H9 (cell line): ENCODE data around the gene ISG20L2. TPM values are rescaled to one million over a fixed set of nuclear protein-coding genes. Genes with fewer than 3 reads are reported as not detected.

Experiments
- DNase-seq: peaks from one replicate; pipeline ENCODE4 v3.0.0-alpha.2; 2017
- H2AFZ ChIP-seq: one replicate; pipeline ENCODE4 v1.6.1; 2013; ENCODE audit warnings: mild to moderate bottlenecking, low read length, control low read depth, moderate library complexity
- H2AK5ac ChIP-seq: 2 replicates; pipeline ENCODE4 v1.6.1; 2013; ENCODE audit warnings: low read length, control low read depth, mixed read lengths; ENCODE audit not compliant: insufficient read length
- H2BK120ac ChIP-seq: one replicate; pipeline ENCODE4 v1.6.1; 2013; ENCODE audit warnings: low read depth, mild to moderate bottlenecking, low read length, control low read depth, inconsistent platforms; ENCODE audit not compliant: poor library complexity, severe bottlenecking
- H2BK12ac ChIP-seq: 2 replicates; pipeline ENCODE4 v1.6.1; 2013; ENCODE audit warnings: low read length, control low read depth, mixed read lengths, low read depth; ENCODE audit not compliant: insufficient read length
- H2BK15ac ChIP-seq: 2 replicates; pipeline ENCODE4 v1.6.1; 2013; ENCODE audit warnings: low read depth, low read length, control low read depth
- H2BK20ac ChIP-seq: one replicate; pipeline ENCODE4 v1.6.1; 2013; ENCODE audit warnings: low read depth, mild to moderate bottlenecking, low read length, control low read depth, inconsistent platforms; ENCODE audit not compliant: poor library complexity, severe bottlenecking
- H2BK5ac ChIP-seq: 2 replicates; pipeline ENCODE4 v1.6.1; 2013; ENCODE audit warnings: low read length, control low read depth, mixed read lengths; ENCODE audit not compliant: insufficient read length
- H3K14ac ChIP-seq: 2 replicates; pipeline ENCODE4 v1.6.1; 2013; ENCODE audit warnings: low read length, control low read depth; ENCODE audit not compliant: insufficient read depth
- H3K18ac ChIP-seq: 2 replicates; pipeline ENCODE4 v1.6.1; 2013; ENCODE audit warnings: low read depth, mild to moderate bottlenecking, mixed read lengths, low read length, control low read depth; ENCODE audit not compliant: insufficient read length
- H3K23ac ChIP-seq: 2 replicates; pipeline ENCODE4 v1.6.1; 2013; ENCODE audit warnings: low read length, control low read depth, mixed read lengths, low read depth; ENCODE audit not compliant: insufficient read length
- H3K23me2 ChIP-seq: 2 replicates; pipeline ENCODE4 v1.6.1; 2013; ENCODE audit warnings: low read depth, mild to moderate bottlenecking, mixed read lengths, low read length, control low read depth; ENCODE audit not compliant: insufficient read length, poor library complexity, severe bottlenecking
- H3K27ac ChIP-seq: 2 replicates; pipeline ENCODE4 v1.5.1; 2013; ENCODE audit warnings: low read length, control low read depth, mixed read lengths, low read depth; ENCODE audit not compliant: insufficient read length
- H3K27me3 ChIP-seq: 2 replicates; pipeline ENCODE4 v1.6.1; 2013; ENCODE audit warnings: low read length, control low read depth, inconsistent platforms; ENCODE audit not compliant: insufficient read depth
- H3K4ac ChIP-seq: 2 replicates; pipeline ENCODE4 v1.6.1; 2013; ENCODE audit warnings: low read depth, mild to moderate bottlenecking, control low read depth, inconsistent platforms, low read length, moderate library complexity
- H3K4me1 ChIP-seq: 2 replicates; pipeline ENCODE4 v1.6.1; 2013; ENCODE audit warnings: low read length, control low read depth, inconsistent platforms; ENCODE audit not compliant: insufficient read depth
- H3K4me2 ChIP-seq: 2 replicates; pipeline ENCODE4 v1.6.1; 2013; ENCODE audit warnings: low read length, control low read depth, mixed read lengths; ENCODE audit not compliant: insufficient read length, insufficient read depth
- H3K56ac ChIP-seq: 2 replicates; pipeline ENCODE4 v1.6.1; 2013; ENCODE audit warnings: low read depth, mild to moderate bottlenecking, mixed read lengths, low read length, control low read depth; ENCODE audit not compliant: insufficient read length
- H3K79me1 ChIP-seq: 2 replicates; pipeline ENCODE4 v1.6.1; 2013; ENCODE audit warnings: low read depth, mild to moderate bottlenecking, moderate library complexity, low read length, control low read depth, inconsistent platforms; ENCODE audit not compliant: insufficient read depth, poor library complexity, severe bottlenecking
- H3K79me2 ChIP-seq: 2 replicates; pipeline ENCODE4 v1.6.1; 2013; ENCODE audit warnings: low read length, control low read depth, inconsistent platforms; ENCODE audit not compliant: insufficient read depth
- H3K9ac ChIP-seq: 2 replicates; pipeline ENCODE4 v1.6.1; 2013; ENCODE audit warnings: low read length, control low read depth, mixed read lengths; ENCODE audit not compliant: insufficient read length; ENCODE audit errors: extremely low read depth
- H3K9me3 ChIP-seq: one replicate; pipeline ENCODE4 v1.6.1; 2013; ENCODE audit warnings: low read depth, low read length, inconsistent platforms; ENCODE audit not compliant: control insufficient read depth
- H3T11ph ChIP-seq: one replicate; pipeline ENCODE4 v1.6.1; 2013; ENCODE audit warnings: mild to moderate bottlenecking, low read length, control low read depth, inconsistent platforms
- H4K20me1 ChIP-seq: one replicate; pipeline ENCODE4 v1.6.1; 2013; ENCODE audit not compliant: control insufficient read depth, insufficient read length, insufficient read depth
- H4K5ac ChIP-seq: 2 replicates; pipeline ENCODE4 v1.6.1; 2013; ENCODE audit warnings: low read depth, mild to moderate bottlenecking, mixed read lengths, low read length, control low read depth; ENCODE audit not compliant: insufficient read length
- H4K8ac ChIP-seq: replicated peaks from 2 replicates; pipeline ENCODE4 v1.6.1; 2013; ENCODE audit warnings: low read length, control low read depth, mixed read lengths, low read depth; ENCODE audit not compliant: insufficient read length
- H4K91ac ChIP-seq: 2 replicates; pipeline ENCODE4 v1.6.1; 2013; ENCODE audit warnings: low read depth, mild to moderate bottlenecking, moderate library complexity, mixed read lengths, low read length, control low read depth; ENCODE audit not compliant: insufficient read length
- H3K27ac Mint-ChIP-seq, 3 experiments: 2 replicates in 2 of 3; 3 replicates in 1 of 3; pipeline ENCODE4 v1.8.0; 2020 to 2021; ENCODE audit warnings: mixed read lengths in 3 of 3, mild to moderate bottlenecking in 1 of 3, moderate library complexity in 1 of 3
- H3K27me3 Mint-ChIP-seq: 2 replicates; pipeline ENCODE4 v1.8.0; 2021; ENCODE audit warnings: low read depth, mild to moderate bottlenecking, moderate library complexity, mixed read lengths
- H3K36me3 Mint-ChIP-seq, 3 experiments: 2 replicates in 2 of 3; 3 replicates in 1 of 3; pipeline ENCODE4 v1.8.0; 2020 to 2021; ENCODE audit warnings: low read depth in 3 of 3, mixed read lengths in 3 of 3; ENCODE audit not compliant: insufficient read depth in 1 of 3
- H3K4me1 Mint-ChIP-seq, 2 experiments: 2 replicates each; pipeline ENCODE4 v1.8.0; 2020; ENCODE audit warnings: mixed read lengths in 2 of 2
- H3K4me3 Mint-ChIP-seq, 2 experiments: 2 replicates in 1 of 2; 3 replicates in 1 of 2; pipeline ENCODE4 v1.8.0; 2020 to 2021; ENCODE audit warnings: mild to moderate bottlenecking in 2 of 2, mixed read lengths in 2 of 2, moderate library complexity in 1 of 2
- H3K9me3 Mint-ChIP-seq, 2 experiments: 2 replicates in 1 of 2; 3 replicates in 1 of 2; pipeline ENCODE4 v1.8.0; 2020; ENCODE audit warnings: mild to moderate bottlenecking in 2 of 2, mixed read lengths in 2 of 2, moderate library complexity in 1 of 2
- WGBS: extraction: QIAGEN DNeasy Blood & Tissue Kit; methylation state at CpG from one replicate; pipeline ENCODE4 v1.1.7; 2013; ENCODE audit warnings: missing lambda C conversion rate, low lambda C conversion rate, mixed read lengths; ENCODE audit not compliant: insufficient read length; ENCODE audit errors: extremely low coverage; 5-methylcytosine and 5-hydroxymethylcytosine counted together
- total RNA-seq: library from RNA; stranded (reverse); gene quantifications from 2 replicates; pipeline ENCODE4 v1.2.1, GENCODE V29; 2021
- TF ChIP-seq, protein P1 (sequence below): fragments of 200-600 bp; sonication (generic); conservative IDR thresholded peaks from 3 replicates; pipeline ENCODE4 v1.8.0; 2021; ENCODE audit warnings: antibody characterized with exemption, mild to moderate bottlenecking

ISG20L2 gene
- total RNA-seq, 1 experiment from 2014 or later, result 57.6 TPM

DNA sequence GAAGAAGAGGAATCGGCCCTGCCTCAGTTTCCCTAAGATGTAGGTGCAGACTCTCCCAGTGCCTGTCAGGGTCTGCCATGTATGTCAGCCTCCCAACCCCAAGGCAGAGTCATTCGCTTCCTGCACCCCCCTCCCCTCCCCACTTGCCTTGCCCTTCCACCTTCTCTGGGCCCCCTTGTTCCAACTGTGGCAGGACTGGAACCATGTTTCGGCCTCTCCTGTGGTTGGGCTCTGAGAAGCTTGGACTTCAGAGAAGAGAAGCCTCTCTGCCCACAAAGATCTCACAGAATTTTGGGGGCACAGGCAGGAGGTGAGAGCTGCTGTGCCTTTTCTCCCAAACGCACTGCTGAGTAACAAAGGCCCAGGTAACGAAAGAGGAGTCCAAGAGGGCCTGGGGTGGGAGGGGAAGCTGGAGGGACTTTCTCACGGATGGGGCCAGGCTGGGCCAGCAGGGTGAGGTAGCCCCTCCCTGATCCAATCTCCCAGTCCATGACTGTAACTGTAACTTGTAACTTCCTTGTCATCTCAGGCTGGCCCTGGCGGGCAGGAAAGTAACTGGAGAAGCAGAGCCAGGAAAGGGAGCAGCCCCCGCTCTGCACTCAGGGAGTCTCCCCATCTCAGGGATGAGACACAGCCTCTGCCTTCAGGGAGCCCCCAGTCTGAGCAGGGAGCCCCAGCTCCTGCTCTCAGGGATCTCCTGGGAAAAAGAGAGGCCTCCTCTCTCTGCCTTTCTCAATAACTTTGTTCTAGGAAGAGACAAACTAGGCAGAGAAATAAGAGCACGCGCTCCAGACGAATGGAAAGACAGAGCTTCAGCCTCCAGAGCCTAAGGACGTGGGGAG is 34.5 kb downstream of the ISG20L2 start:
- TF ChIP-seq, protein P1, sequence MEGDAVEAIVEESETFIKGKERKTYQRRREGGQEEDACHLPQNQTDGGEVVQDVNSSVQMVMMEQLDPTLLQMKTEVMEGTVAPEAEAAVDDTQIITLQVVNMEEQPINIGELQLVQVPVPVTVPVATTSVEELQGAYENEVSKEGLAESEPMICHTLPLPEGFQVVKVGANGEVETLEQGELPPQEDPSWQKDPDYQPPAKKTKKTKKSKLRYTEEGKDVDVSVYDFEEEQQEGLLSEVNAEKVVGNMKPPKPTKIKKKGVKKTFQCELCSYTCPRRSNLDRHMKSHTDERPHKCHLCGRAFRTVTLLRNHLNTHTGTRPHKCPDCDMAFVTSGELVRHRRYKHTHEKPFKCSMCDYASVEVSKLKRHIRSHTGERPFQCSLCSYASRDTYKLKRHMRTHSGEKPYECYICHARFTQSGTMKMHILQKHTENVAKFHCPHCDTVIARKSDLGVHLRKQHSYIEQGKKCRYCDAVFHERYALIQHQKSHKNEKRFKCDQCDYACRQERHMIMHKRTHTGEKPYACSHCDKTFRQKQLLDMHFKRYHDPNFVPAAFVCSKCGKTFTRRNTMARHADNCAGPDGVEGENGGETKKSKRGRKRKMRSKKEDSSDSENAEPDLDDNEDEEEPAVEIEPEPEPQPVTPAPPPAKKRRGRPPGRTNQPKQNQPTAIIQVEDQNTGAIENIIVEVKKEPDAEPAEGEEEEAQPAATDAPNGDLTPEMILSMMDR, result no peak
- Histone ChIP-seq H3K23me2 (peaks cover 10% of the 10 kb centered on the region), H3K9ac (no peak overlapping the region), H2BK5ac (no peak overlapping the region), H3K27ac (peak overlapping the region; percentile 32), H3K4me2 (peak overlapping the region; percentile 53), H2AFZ (no peak overlapping the region), H2BK20ac (no peak overlapping the region), H3K18ac (peak overlapping the region; percentile 51), H3K14ac (peak overlapping the region; percentile 80; the same call in 1 of the 2 replicates), H2BK120ac (no peak overlapping the region), H3K56ac (no peak overlapping the region), H3K27me3 (no peaks in the 10 kb centered on the region), H4K20me1 (no peaks in the 10 kb centered on the region), H4K8ac (no peak overlapping the region), H3K79me1 (no peaks in the 10 kb centered on the region), H3K79me2 (no peaks in the 10 kb centered on the region), H2AK5ac (peak overlapping the region; percentile 54), H4K91ac (peak overlapping the region; percentile 55), H4K5ac (no peak overlapping the region), H2BK15ac (no peak overlapping the region), H2BK12ac (peak overlapping the region; percentile 30), H3K4ac (peak overlapping the region; percentile 20; the same call in 1 of the 2 replicates), H3K4me1 (peaks cover 17% of the 10 kb centered on the region; the same call in 1 of the 2 replicates), H3K23ac (no peak overlapping the region), H3T11ph (no peak overlapping the region), H3K9me3 (no peaks in the 10 kb centered on the region)
- H3K9me3 Mint-ChIP-seq, result no peaks in the 10 kb centered on the region
- peaks cover 52 to 65% of the 10 kb centered on the region in 2 experiments for H3K4me1 Mint-ChIP-seq
- peaks cover 6 to 22% (median 19%) of the 10 kb centered on the region in 3 experiments for H3K36me3 Mint-ChIP-seq
- peaks cover 9% of the 10 kb centered on the region for H3K27me3 Mint-ChIP-seq
- peak overlapping the region; percentile 54 to 75; a peak in 4 of 5 replicates for H3K4me3 Mint-ChIP-seq
- peak overlapping the region; percentile 90 to 92 (median 91) for H3K27ac Mint-ChIP-seq
- DNase-seq, result peak; percentile 76
- WGBS, result no CpG with 5 or more reads among the region's 12 CpGs
